Melanocyte of skin (primary cell): ENCODE measurements around the gene SELENBP1. TPM values are rescaled to one million over a fixed set of nuclear protein-coding genes. Genes with fewer than 3 reads are reported as not detected.

Source experiments
- total RNA-seq, 2 donors: library from RNA; depleted of rRNA; stranded (reverse); fragments of >200 nt; gene quantifications; 2 replicates each; pipeline ENCODE4 v1.2.3, GENCODE V29; 2012

SELENBP1 gene
- 10 to 100 TPM; 42.0 to 55.9 TPM for total RNA-seq

DNA sequence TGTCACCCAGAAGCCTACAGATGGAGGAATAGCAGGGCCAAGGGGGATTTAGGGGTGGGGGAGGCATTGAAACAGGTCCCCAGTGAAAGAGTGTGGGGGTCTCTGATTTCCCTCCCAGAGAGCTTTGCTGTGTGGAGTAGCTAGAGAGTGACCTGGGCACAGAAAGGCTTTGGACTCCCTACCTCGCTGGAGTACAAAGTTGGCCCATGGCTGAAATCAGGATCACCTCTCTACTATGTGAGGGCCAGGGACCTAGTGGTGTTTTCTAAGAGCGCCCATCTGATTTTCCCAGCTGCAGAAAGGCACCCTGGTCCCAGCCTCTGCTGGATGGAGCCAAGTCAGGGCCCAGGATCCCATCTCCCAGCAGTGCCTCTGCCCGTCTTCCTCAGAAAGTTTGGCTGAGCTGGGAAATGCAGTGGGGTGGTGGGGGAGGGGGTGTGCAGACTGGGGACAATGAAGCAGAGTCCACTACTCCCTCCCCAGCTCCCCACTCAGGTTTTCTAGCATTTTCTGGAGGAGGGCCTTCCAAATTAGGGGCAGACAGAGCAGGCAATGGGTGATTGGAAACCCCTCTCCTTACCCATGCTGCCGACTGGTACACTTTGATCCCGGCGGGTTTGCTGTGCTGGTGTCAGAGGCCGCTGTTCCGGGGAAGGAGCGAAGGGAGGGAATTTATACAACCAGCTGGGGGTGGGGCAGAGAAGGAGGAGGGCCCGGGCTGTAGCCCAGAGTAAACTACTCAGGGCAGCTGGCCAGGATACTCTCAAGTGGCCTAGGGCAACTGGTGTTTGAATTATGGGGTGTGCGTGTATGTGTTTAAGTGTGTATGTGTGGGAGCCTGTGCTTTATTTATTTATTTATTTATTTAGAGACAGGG is at the start of gene SELENBP1:
Gene SELENBP1 (minus strand): TSS at position 648 of the 877 bp plus-strand sequence. CDS start 64 bp downstream, at position 584.

DNA sequence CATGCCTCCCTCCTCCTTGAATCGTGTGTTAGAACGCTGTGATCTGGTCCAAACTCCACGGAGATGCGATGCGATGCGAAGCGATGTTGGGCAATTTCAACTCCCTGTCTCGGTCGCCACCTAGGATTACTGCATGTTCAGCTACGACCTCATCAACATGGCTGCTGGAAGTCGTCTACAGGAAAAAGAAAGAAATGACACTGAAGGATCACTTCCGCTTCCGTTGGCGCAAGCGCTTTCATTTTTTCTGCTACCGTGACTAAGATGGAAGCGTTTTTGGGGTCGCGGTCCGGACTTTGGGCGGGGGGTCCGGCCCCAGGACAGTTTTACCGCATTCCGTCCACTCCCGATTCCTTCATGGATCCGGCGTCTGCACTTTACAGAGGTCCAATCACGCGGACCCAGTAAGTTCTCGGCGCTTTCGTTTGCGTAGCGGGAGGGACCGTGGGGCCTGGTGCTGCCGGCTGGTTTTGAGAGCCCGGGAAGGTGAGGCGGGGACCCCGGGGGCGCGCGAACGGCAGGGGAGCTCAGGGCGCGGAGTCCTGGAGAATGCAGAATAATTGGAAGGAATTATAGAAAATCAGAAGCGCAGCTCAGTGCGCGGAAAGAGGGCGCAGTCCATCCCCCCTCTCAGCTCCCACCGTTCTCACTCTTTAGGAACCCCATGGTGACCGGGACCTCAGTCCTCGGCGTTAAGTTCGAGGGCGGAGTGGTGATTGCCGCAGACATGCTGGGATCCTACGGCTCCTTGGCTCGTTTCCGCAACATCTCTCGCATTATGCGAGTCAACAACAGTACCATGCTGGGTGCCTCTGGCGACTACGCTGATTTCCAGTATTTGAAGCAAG is 27.0 kb upstream of the SELENBP1 start, which contains the start of gene PSMB4:
Gene PSMB4 (plus strand): TSS at position 250 of the 848 bp plus-strand sequence. CDS start 15 bp downstream, at position 265.

DNA sequence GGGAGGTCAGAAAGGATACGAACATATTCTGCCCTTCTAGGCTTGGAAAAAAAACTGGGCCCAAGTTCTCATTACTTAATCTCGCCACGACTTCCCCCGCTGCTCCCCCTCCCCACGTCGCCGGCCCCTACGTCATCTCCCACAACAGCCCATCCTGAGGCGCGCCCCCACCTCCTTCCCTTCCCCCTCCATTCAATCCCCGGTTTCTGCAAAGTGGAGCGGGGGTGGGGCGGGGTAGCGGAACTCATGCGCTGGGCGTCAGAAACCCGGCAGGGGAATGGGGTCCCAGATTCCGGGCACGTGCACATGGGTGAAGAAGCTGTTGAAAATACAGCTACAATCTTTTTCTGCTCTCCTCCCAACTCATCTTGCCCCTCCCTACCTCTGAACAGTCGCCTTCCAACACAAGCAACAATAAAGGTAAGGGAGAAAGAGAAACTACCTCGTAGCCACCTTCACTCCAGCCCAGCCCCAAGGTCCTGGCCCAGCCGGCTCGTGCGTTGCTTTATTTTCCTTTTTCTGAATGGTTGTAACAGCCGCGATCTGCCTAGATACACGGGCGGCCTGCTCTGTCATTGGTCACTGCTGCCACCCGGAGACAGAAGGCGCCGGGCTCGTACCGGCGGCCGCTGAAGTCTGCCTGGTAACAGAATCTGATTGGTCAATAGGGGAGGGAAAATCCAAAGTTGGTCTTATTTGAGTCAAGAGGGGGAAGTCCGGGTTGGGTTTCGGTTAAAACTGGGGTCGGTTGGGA is 25.6 kb downstream of the SELENBP1 start, which contains the start of gene RFX5:
Gene RFX5 (minus strand): TSS at position 484 of the 754 bp plus-strand sequence. CDS start 932 bp downstream, outside the sequence.

DNA sequence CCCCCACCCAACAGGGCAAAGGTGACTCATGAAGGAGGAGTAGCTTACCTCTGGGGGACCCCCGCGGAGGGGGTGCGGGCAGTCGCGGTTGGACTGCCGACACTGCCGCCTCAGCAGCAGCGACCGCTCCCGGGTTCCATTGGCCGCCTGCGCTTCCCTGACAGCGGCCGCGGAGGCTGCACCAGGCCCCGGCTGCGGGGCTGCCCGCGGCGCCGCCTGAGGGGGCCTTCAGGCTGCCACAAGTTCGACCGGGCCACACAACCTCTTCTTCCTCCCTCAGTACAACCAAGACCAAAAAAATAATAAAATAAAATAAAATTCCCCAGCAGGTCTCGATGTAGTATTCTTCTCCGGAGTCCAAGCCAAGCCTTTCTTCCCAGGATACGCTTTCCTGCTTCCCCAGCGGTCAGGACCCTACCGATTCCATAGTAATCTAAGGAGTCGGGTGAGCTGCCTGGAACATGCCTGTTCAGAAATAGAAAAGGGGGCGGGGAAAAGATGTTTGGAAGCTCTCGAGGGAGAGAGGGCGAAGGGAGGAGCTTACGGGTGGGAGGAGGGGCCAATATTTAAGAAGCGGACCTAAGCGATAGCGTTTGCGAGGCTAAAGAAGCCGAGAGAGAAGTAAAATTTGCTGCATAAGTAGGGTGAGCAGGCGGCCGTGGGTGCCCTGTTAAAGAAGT is 45.1 kb downstream of the SELENBP1 start, which contains the start of gene PI4KB:
Gene PI4KB (minus strand): TSS at position 194 of the 680 bp plus-strand sequence. CDS start 10,935 bp downstream, outside the sequence.

Other genes with a start within 250 kb of the SELENBP1 start
- gene SEMA6C, start 226.1 kb downstream of the SELENBP1 start, total RNA-seq: 1 to 10 TPM in 1 of 2 donors, under 1 TPM in 1; 0.67 to 1.0 TPM
- gene TNFAIP8L2, start 216.1 kb downstream of the SELENBP1 start, total RNA-seq: not detected
- 10 to 100 TPM; 12.7 to 14.1 TPM for gene LYSMD1, start 206.8 kb downstream of the SELENBP1 start, total RNA-seq
- 10 to 100 TPM; 25.1 to 28.6 TPM for gene SCNM1, start 206.6 kb downstream of the SELENBP1 start, total RNA-seq
- gene TMOD4, start 196.7 kb downstream of the SELENBP1 start, total RNA-seq: not detected
- gene VPS72, start 182.5 kb downstream of the SELENBP1 start, total RNA-seq: 10 to 100 TPM; 36.8 to 47.6 TPM
- 10 to 100 TPM; 36.5 to 55.6 TPM for gene PIP5K1A, start 174.2 kb downstream of the SELENBP1 start, total RNA-seq
- gene PSMD4, start 118.0 kb downstream of the SELENBP1 start, total RNA-seq: 100 to 1,000 TPM; 131 to 188 TPM
- gene ZNF687, start 90.4 kb downstream of the SELENBP1 start, total RNA-seq: 10 to 100 TPM; 18.3 to 22.0 TPM
- gene PI4KB, start 45.3 kb downstream of the SELENBP1 start, total RNA-seq: 10 to 100 TPM; 49.6 to 67.9 TPM
- 10 to 100 TPM; 73.0 to 73.9 TPM for gene RFX5, start 25.5 kb downstream of the SELENBP1 start, total RNA-seq
- 100 to 1,000 TPM; 501 to 799 TPM for gene PSMB4, start 26.9 kb upstream of the SELENBP1 start, total RNA-seq
- gene POGZ, start 86.8 kb upstream of the SELENBP1 start, total RNA-seq: 10 to 100 TPM; 26.0 to 27.2 TPM
- gene CGN, start 138.7 kb upstream of the SELENBP1 start, total RNA-seq: under 1 TPM; 0.67 to 0.69 TPM
- 10 to 100 TPM; 16.7 to 24.1 TPM for gene TUFT1, start 167.6 kb upstream of the SELENBP1 start, total RNA-seq
- gene SNX27, start 239.3 kb upstream of the SELENBP1 start, total RNA-seq: 10 to 100 TPM; 44.0 to 58.6 TPM